Calu3 (cell line): ENCODE results near the gene C19orf33. TPM values are rescaled to one million over a fixed set of nuclear protein-coding genes. Genes with fewer than 3 reads are reported as not detected.

ENCODE experiments used
- BruUV-seq: library from RNA; stranded (reverse); fragments of 400-500 nt; replicated peaks from 2 replicates; lab custom pipeline; 2021; lab: Mats Ljungman, UMichigan
- CTCF ChIA-PET: fragments of 300-600 bp; sonication (Branson Sonifier 250); formaldehyde crosslinking; loops from one replicate; lab custom pipeline; 2022; ENCODE audit warnings: antibody characterized with exemption; lab: Charles Lee
- DNase-seq: peaks from one replicate; pipeline ENCODE4 v3.0.0; 2022
- H3K27ac Mint-ChIP-seq: one replicate; pipeline ENCODE4 v1.8.0; 2022; ENCODE audit warnings: mixed read lengths; ENCODE audit not compliant: unreplicated experiment
- H3K27me3 Mint-ChIP-seq: one replicate; pipeline ENCODE4 v1.8.0; 2022; ENCODE audit warnings: mixed read lengths; ENCODE audit not compliant: unreplicated experiment
- H3K36me3 Mint-ChIP-seq: one replicate; pipeline ENCODE4 v1.8.0; 2022; ENCODE audit warnings: mild to moderate bottlenecking, moderate library complexity, mixed read lengths; ENCODE audit not compliant: insufficient read depth, unreplicated experiment
- H3K4me1 Mint-ChIP-seq: one replicate; pipeline ENCODE4 v1.8.0; 2022; ENCODE audit warnings: mild to moderate bottlenecking, low read depth, mixed read lengths; ENCODE audit not compliant: unreplicated experiment
- H3K4me3 Mint-ChIP-seq: one replicate; pipeline ENCODE4 v1.8.0; 2022; ENCODE audit warnings: mild to moderate bottlenecking, low read depth, moderate library complexity, mixed read lengths; ENCODE audit not compliant: unreplicated experiment
- H3K9me3 Mint-ChIP-seq: one replicate; pipeline ENCODE4 v1.8.0; 2022; ENCODE audit warnings: low read depth, mixed read lengths; ENCODE audit not compliant: unreplicated experiment
- intact Hi-C: fragments of 100-400 bp; cut with micrococcal nuclease; formaldehyde crosslinking; loops from one replicate; pipeline ENCODE4 v1.10.0; 2022; ENCODE audit not compliant: unreplicated experiment
- total RNA-seq: library from RNA; stranded (reverse); gene quantifications from 2 replicates; pipeline ENCODE4 v1.2.3, GENCODE V29; 2022
- TF ChIP-seq, protein P1 (sequence below): fragments of 200-600 bp; IDR thresholded peaks from one replicate; pipeline ENCODE4 v1.8.0; 2022; ENCODE audit warnings: antibody characterized with exemption; ENCODE audit not compliant: unreplicated experiment

The C19orf33 gene
- total RNA-seq, 1 experiment from 2014 or later, result 189 TPM

DNA sequence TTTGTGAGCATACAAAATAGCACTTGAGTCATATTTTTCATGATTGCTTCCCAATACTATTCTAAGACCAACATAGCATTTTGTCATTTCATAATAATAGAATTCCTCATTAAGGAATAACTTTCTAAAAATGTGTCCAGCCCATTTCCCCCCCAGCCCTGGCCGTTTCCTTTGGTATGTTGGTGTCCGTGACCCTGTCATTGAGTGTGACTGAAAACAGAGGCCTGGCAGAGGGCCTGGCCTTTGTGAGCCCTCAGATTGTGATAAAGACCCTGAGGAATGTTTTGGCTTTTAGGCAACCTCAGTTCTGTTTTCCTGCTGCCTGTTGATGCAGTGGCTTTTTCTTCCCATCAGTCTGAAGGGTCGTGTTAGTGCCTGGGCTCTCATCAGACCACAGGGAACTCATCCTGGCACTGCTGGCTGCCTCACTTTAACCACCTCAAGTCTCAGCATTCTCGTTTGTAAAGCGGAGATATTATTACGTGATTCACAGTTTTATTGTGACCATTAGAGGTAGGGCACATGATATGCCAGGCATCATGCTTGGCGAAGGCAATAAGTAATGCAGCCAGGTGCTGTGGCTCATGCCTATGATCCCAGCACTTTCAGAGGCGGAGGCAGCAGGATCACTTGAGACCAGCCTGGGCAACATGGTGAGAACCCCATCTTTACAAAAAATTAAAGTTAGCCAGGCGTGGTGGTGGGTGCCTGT is 25.9 kb upstream of the C19orf33 start:
- no peak for DNase-seq
- Mint-ChIP-seq H3K27ac (peak overlapping the region; percentile 54), H3K4me3 (peak overlapping the region; percentile 26), H3K27me3 (no peaks in the 10 kb centered on the region), H3K36me3 (peaks cover 84% of the 10 kb centered on the region), H3K4me1 (peaks cover 62% of the 10 kb centered on the region), H3K9me3 (no peaks in the 10 kb centered on the region)
- TF ChIP-seq, protein P1, sequence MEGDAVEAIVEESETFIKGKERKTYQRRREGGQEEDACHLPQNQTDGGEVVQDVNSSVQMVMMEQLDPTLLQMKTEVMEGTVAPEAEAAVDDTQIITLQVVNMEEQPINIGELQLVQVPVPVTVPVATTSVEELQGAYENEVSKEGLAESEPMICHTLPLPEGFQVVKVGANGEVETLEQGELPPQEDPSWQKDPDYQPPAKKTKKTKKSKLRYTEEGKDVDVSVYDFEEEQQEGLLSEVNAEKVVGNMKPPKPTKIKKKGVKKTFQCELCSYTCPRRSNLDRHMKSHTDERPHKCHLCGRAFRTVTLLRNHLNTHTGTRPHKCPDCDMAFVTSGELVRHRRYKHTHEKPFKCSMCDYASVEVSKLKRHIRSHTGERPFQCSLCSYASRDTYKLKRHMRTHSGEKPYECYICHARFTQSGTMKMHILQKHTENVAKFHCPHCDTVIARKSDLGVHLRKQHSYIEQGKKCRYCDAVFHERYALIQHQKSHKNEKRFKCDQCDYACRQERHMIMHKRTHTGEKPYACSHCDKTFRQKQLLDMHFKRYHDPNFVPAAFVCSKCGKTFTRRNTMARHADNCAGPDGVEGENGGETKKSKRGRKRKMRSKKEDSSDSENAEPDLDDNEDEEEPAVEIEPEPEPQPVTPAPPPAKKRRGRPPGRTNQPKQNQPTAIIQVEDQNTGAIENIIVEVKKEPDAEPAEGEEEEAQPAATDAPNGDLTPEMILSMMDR, result no peak
- intact Hi-C loops, result no loop called here
- CTCF ChIA-PET, result interaction anchor here (0.5 to 1.7 kb wide), 4 partner anchors 11 to 96 kb away, joined by 3 to 16 read pairs (median 3); partner anchors contain the start of genes PSMD8 and SPINT2
- BruUV-seq, result no TSS peak

DNA sequence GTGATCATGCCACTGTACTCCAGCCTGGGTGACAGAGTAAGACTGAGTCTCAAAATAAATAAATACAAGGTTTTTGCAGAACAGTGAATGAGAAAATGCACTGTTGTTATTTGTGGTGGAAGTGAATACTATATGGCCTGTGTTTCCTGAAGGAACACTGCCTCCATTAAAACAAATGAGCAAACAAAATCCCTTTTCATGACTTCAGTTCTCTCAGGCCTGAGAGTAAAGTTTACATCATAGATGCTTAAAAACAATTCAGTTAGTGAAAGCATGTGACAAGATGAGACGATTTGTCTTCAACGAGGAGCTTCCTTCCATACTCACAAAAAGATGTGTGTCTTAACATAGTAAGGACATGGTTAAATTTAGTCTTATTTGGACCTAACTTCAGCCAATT is 25.3 kb upstream of the C19orf33 start:
- H3K36me3 Mint-ChIP-seq, result peaks cover 84% of the 10 kb centered on the region
- no peaks in the 10 kb centered on the region for H3K9me3 Mint-ChIP-seq
- CTCF ChIA-PET, result no interaction called here
- TF ChIP-seq, protein P1, result no peak
- H3K27me3 Mint-ChIP-seq, result no peaks in the 10 kb centered on the region
- no peak for DNase-seq
- H3K4me1 Mint-ChIP-seq, result peaks cover 56% of the 10 kb centered on the region
- no TSS peak for BruUV-seq
- H3K27ac Mint-ChIP-seq, result no peak overlapping the region
- no peak overlapping the region for H3K4me3 Mint-ChIP-seq
- intact Hi-C loops, result no loop called here

GRCh38 chr19:38280030-38280921 is 23.8 kb upstream of the C19orf33 start:
- H3K4me3 Mint-ChIP-seq, result no peak overlapping the region
- no peaks in the 10 kb centered on the region for H3K9me3 Mint-ChIP-seq
- no TSS peak for BruUV-seq
- H3K27me3 Mint-ChIP-seq, result no peaks in the 10 kb centered on the region
- intact Hi-C loops, result no loop called here
- DNase-seq, result no peak
- H3K36me3 Mint-ChIP-seq, result peaks cover 88% of the 10 kb centered on the region
- TF ChIP-seq, protein P1, result no peak
- H3K4me1 Mint-ChIP-seq, result peaks cover 45% of the 10 kb centered on the region
- no peak overlapping the region for H3K27ac Mint-ChIP-seq
- CTCF ChIA-PET, result interaction anchor here (0.5 to 1.6 kb wide), 4 partner anchors 11 to 177 kb away, joined by 3 to 5 read pairs (median 3); partner anchors contain the start of gene SPINT2

DNA sequence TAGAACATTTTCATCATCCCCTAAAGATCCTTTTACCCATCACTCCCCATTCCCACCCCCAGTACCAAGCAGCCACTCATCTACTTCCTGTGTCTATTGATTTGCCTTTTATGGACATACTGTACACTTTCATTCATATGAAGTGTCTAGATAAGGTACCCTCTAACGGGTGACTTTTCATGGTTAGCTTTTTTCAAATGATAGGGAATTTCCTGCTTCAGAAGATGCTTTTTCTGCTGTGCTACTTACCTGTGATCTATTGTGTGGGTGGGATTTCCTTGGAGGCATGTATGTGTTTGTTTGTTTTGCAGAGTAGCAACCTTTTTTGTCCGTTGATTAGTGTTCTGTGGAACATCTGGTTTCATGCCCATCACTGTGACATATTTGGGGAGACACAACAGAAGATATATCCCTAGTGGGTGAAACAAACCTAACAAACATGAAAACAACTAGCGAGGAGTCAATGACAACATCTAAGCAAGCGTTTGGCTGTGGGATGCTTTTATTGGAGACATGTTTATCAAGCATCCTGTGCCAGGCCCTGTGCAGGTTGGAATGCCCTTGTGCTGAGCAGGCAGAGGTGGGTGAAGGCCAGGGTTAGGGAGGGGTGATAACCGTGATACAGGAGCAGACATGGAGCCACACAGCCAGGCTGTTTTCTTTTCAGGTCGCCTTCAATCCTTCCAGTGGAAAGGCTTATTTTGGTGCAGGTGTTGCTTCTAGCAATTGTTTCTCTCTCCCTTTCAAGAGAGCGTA is 22.1 kb upstream of the C19orf33 start:
- DNase-seq, result no peak
- Mint-ChIP-seq H3K27me3 (no peaks in the 10 kb centered on the region), H3K9me3 (no peaks in the 10 kb centered on the region), H3K4me3 (no peak overlapping the region), H3K27ac (no peak overlapping the region), H3K36me3 (peaks cover 88% of the 10 kb centered on the region), H3K4me1 (peaks cover 44% of the 10 kb centered on the region)
- CTCF ChIA-PET, result interaction anchor here (1.6 kb wide), 1 partner anchor 18 kb away, joined by 3 read pairs; the partner anchor contains the start of gene SPINT2
- intact Hi-C loops, result no loop called here
- TF ChIP-seq, protein P1, result no peak
- BruUV-seq, result no TSS peak
